Cardiac muscle cell (in vitro differentiated cells and primary cell): ENCODE results near the gene COG5. TPM values are rescaled to one million over a fixed set of nuclear protein-coding genes. Genes with fewer than 3 reads are reported as not detected.

Source experiments
- DNase-seq, 2 donors: peaks; one replicate each; pipeline versions ENCODE4 v3.0.0 to v3.0.0-alpha.2; 2010 to 2017; ENCODE audit warnings: low read depth in 1 of 2, low spot score in 1 of 2
- H3K27ac ChIP-seq: fragments of 200-600 bp; sonication (generic); 2 replicates; pipeline ENCODE4 v1.5.1; 2016
- H3K27me3 ChIP-seq: fragments of 200-600 bp; sonication (generic); 2 replicates; pipeline ENCODE4 v1.6.0; 2016; ENCODE audit warnings: control low read depth
- H3K36me3 ChIP-seq: fragments of 200-600 bp; sonication (generic); 2 replicates; pipeline ENCODE4 v1.5.1; 2016; ENCODE audit warnings: control low read depth
- H3K4me1 ChIP-seq: fragments of 200-600 bp; sonication (generic); 2 replicates; pipeline ENCODE4 v1.8.1; 2017; ENCODE audit warnings: low read depth, mild to moderate bottlenecking, mixed run types
- H3K4me3 ChIP-seq: fragments of 200-600 bp; sonication (generic); 2 replicates; pipeline ENCODE4 v1.5.1; 2016; ENCODE audit warnings: mild to moderate bottlenecking
- H3K9me3 ChIP-seq: fragments of 200-600 bp; sonication (generic); 2 replicates; pipeline ENCODE4 v1.5.1; 2017; ENCODE audit warnings: low read depth, mild to moderate bottlenecking, control low read depth
- polyA plus RNA-seq: library from polyadenylated mRNA; unstranded; fragments of >200 nt; fragmentation: Nextera tagmentation; extraction: Ambion mirVana; gene quantifications from 2 replicates; pipeline ENCODE4 v1.2.1, GENCODE V29; 2016
- total RNA-seq: library from RNA; depleted of rRNA; stranded (reverse); fragments of >200 nt; gene quantifications from 2 replicates; pipeline ENCODE4 v1.2.3, GENCODE V29; 2016
- TF ChIP-seq, protein P1 (sequence below): IDR thresholded peaks from 2 replicates; pipeline ENCODE4 v1.5.1; 2012; ENCODE audit warnings: low read depth, mild to moderate bottlenecking, low read length

The COG5 gene
- total and polyA plus RNA-seq, 2 experiments from 2014 or later = 20.4 to 63.1 TPM

DNA sequence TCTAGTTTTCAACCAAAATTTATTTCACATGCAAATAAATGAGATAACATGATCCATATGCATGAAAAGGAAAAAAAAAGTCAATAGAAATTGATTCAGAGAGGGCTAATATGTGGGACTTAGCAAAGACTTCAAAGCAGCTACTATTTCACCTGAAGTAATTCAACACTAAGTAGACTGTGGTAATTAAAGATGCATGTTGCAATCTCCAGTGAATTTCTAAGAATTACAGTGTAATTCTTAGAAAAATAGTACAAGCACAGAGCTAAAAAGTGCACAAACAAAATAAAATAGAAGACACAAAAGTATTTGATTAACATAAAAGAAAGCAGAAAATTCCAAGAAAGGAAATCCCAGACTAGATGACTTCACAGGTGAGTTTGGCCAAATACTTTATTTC, 68.2 kb downstream of the COG5 start:
- DNase-seq = no peak
- H3K36me3 ChIP-seq = no peaks in the 10 kb centered on the region
- no peak overlapping the region for H3K27ac ChIP-seq
- H3K4me1 ChIP-seq = peaks cover 15% of the 10 kb centered on the region
- H3K9me3 ChIP-seq = no peaks in the 10 kb centered on the region
- TF ChIP-seq, protein P1, sequence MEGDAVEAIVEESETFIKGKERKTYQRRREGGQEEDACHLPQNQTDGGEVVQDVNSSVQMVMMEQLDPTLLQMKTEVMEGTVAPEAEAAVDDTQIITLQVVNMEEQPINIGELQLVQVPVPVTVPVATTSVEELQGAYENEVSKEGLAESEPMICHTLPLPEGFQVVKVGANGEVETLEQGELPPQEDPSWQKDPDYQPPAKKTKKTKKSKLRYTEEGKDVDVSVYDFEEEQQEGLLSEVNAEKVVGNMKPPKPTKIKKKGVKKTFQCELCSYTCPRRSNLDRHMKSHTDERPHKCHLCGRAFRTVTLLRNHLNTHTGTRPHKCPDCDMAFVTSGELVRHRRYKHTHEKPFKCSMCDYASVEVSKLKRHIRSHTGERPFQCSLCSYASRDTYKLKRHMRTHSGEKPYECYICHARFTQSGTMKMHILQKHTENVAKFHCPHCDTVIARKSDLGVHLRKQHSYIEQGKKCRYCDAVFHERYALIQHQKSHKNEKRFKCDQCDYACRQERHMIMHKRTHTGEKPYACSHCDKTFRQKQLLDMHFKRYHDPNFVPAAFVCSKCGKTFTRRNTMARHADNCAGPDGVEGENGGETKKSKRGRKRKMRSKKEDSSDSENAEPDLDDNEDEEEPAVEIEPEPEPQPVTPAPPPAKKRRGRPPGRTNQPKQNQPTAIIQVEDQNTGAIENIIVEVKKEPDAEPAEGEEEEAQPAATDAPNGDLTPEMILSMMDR = no peak
- no peaks in the 10 kb centered on the region for H3K27me3 ChIP-seq
- no peak overlapping the region for H3K4me3 ChIP-seq

DNA sequence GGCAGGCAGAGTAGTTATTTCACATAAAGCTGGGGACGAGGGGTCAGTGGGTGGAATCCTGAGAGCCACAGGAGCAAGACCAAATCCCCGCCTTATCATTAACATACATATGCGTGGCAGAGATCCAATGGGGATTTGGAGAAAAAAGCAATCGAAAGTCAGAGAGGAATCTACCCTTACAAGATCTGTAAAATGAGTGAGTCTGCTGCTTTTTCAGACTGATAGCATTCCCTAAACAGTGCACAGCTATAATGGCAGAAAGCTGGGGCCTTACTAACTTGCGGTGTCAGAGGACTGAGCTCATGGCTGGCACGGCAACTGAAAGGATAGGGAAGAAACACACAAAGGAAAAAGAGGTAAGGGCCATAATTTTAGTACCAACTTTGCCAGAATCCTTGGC, 68.8 kb downstream of the COG5 start:
- H3K4me3 ChIP-seq = no peak overlapping the region
- DNase-seq = no peak
- H3K36me3 ChIP-seq = no peaks in the 10 kb centered on the region
- H3K9me3 ChIP-seq = no peaks in the 10 kb centered on the region
- peaks cover 15% of the 10 kb centered on the region for H3K4me1 ChIP-seq
- no peaks in the 10 kb centered on the region for H3K27me3 ChIP-seq
- TF ChIP-seq, protein P1 = no peak
- peak overlapping the region; percentile 47 for H3K27ac ChIP-seq

DNA sequence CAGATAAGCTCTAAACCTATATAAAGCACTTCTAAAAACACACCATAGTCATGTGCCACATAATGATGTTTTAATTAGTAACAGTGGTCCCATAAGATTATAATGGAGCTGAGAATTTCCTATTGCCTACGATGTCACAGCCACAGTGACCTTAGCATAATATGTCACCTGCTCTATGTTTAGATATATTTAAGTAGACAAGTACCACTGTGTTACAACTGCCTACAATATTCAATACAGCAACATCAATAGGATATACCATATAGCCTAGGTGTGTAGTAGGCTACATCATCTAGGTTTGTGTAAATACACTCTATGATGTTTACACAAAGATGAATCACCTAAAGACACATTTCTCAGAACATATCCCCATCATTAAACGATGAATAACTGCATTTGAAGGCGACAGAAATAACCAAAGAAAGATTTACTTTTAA, 69.4 kb downstream of the COG5 start:
- Histone ChIP-seq H3K27ac (peak overlapping the region; percentile 47), H3K27me3 (no peaks in the 10 kb centered on the region), H3K36me3 (no peaks in the 10 kb centered on the region), H3K4me3 (no peak overlapping the region), H3K4me1 (peaks cover 15% of the 10 kb centered on the region), H3K9me3 (no peaks in the 10 kb centered on the region)
- no peak for DNase-seq
- TF ChIP-seq, protein P1 = no peak

DNA sequence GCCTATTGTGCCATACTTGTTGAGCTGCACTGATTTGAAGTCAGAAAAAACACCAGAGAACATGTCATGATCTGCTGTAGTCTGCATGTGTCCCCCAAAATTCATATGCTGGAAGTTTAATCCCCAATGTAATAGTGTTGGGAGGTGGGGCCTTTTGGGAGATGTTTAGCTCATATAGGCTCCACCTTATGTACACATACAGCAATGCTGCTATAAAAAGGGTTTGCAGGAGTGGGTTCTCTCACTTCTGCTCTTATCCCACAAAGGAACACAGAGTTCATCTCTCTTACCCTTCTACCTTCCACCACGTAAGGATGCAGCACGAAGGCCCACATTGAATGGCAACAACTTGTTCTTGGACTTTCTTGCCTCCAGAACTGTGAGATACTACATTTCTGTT, 70.8 kb downstream of the COG5 start:
- H3K36me3 ChIP-seq = no peaks in the 10 kb centered on the region
- DNase-seq = no peak
- H3K27ac ChIP-seq = no peak overlapping the region
- H3K9me3 ChIP-seq = no peaks in the 10 kb centered on the region
- H3K4me3 ChIP-seq = no peak overlapping the region
- no peaks in the 10 kb centered on the region for H3K27me3 ChIP-seq
- TF ChIP-seq, protein P1 = no peak
- H3K4me1 ChIP-seq = peaks cover 15% of the 10 kb centered on the region

DNA sequence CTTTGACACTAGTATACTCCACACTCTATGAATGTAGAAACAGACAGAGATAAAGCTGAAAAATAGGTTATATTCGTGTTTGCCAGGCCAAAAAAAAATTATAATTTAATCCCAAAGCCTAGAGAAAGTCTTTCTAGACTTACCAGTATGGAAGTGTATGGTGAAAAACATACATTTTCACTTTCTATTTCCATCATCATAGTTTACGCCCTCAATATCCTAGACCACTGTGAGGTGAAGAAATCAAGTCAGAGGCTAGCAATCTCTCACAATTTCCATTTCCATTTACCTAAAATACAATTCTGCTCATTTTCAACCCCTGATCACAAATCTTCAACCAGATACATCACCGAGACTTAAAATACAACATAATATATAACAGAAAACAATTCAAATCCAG, 77.7 kb downstream of the COG5 start:
- H3K4me1 ChIP-seq = peaks cover 17% of the 10 kb centered on the region
- H3K9me3 ChIP-seq = no peaks in the 10 kb centered on the region
- DNase-seq = no peak
- H3K4me3 ChIP-seq = no peak overlapping the region
- H3K36me3 ChIP-seq = no peaks in the 10 kb centered on the region
- no peak overlapping the region for H3K27ac ChIP-seq
- TF ChIP-seq, protein P1 = no peak
- H3K27me3 ChIP-seq = no peaks in the 10 kb centered on the region

DNA sequence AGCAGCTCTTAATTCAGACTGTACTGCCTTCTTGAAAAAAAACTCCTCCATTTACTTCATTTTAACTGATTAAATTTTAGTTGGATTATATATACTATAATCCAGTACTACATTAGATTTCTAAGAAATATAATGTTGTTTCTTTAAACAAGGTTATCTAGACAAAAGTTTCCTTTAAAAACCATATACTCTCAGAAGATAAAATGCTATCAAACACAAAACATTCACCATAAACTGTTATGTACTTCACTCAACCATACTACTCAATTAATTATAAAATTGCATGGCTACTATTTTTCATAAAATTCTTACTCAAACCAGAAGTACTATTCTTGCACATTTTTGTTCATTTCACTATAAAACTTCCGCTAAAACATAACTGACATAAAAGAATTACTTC, 81.1 kb downstream of the COG5 start:
- no peak overlapping the region for H3K27ac ChIP-seq
- TF ChIP-seq, protein P1 = no peak
- peaks cover 45% of the 10 kb centered on the region for H3K4me1 ChIP-seq
- DNase-seq = no peak
- no peaks in the 10 kb centered on the region for H3K27me3 ChIP-seq
- H3K9me3 ChIP-seq = no peaks in the 10 kb centered on the region
- H3K36me3 ChIP-seq = no peaks in the 10 kb centered on the region
- no peak overlapping the region for H3K4me3 ChIP-seq
